Lung (tissue), 12 donors: Measurements from ENCODE around the gene CUL3. TPM values are rescaled to one million over a fixed set of nuclear protein-coding genes. Genes with fewer than 3 reads are reported as not detected.
A peak's percentile ranks its signal among the peaks of the same experiment; 100 is the strongest.

Source experiments
- ATAC-seq: fragments of 200-7000 bp; cut with Tn5 transposase; one replicate; pipeline ENCODE4 v1.9.1; 2020; ENCODE audit warnings: moderate number of reproducible peaks; ENCODE audit not compliant: insufficient read depth, low FRiP score
- DNase-seq, 3 donors: peaks; one replicate each; pipeline ENCODE4 v3.0.0-alpha.2; 2013 to 2017
- H3K27ac ChIP-seq, 2 donors: one replicate each; pipeline ENCODE4 v1.5.1; 2013; ENCODE audit warnings: mild to moderate bottlenecking in 2 of 2, moderate library complexity in 2 of 2, control low read depth in 1 of 2, inconsistent platforms in 1 of 2, low read depth in 1 of 2, low read length in 1 of 2
- H3K27me3 ChIP-seq, 3 donors: one replicate each; pipeline ENCODE4 v1.5.1; 2013; ENCODE audit warnings: low read length in 2 of 3; ENCODE audit not compliant: control insufficient read depth in 3 of 3, insufficient read depth in 3 of 3
- H3K36me3 ChIP-seq, 4 donors: one replicate each; pipeline ENCODE4 v1.5.1; 2013; ENCODE audit warnings: low read length in 4 of 4, mild to moderate bottlenecking in 1 of 4, moderate library complexity in 1 of 4; ENCODE audit not compliant: control insufficient read depth in 4 of 4, insufficient read depth in 4 of 4
- H3K4me1 ChIP-seq, 5 donors: one replicate each; pipeline ENCODE4 v1.5.1; 2013; ENCODE audit warnings: low read length in 5 of 5, mild to moderate bottlenecking in 2 of 5, moderate library complexity in 1 of 5; ENCODE audit not compliant: control insufficient read depth in 5 of 5, insufficient read depth in 5 of 5
- H3K4me3 ChIP-seq: one replicate; pipeline ENCODE4 v1.5.1; 2013; ENCODE audit warnings: mild to moderate bottlenecking, control low read depth, moderate library complexity
- H3K9ac ChIP-seq, 2 donors: one replicate each; pipeline ENCODE4 v1.5.1; 2013; ENCODE audit warnings: low read length in 2 of 2, control low read depth in 1 of 2; ENCODE audit not compliant: insufficient read depth in 1 of 2
- H3K9me3 ChIP-seq, 4 donors: one replicate each; pipeline ENCODE4 v1.5.1; 2013; ENCODE audit warnings: low read length in 3 of 4, mild to moderate bottlenecking in 1 of 4, moderate library complexity in 1 of 4; ENCODE audit not compliant: control insufficient read depth in 4 of 4, insufficient read depth in 3 of 4
- CTCF ChIP-seq: IDR thresholded peaks from 2 replicates; pipeline ENCODE4 v1.5.1; 2012; ENCODE audit warnings: mild to moderate bottlenecking; ENCODE audit errors: control extremely low read depth, extremely low read depth
- WGBS, 2 donors: extraction: QIAGEN DNeasy Blood & Tissue Kit; methylation state at CpG; one replicate each; pipeline ENCODE4 v1.1.7; 2013; 5-methylcytosine and 5-hydroxymethylcytosine counted together
- polyA plus RNA-seq, 2 donors: library from polyadenylated mRNA; stranded (reverse); fragments of 200-250 nt; gene quantifications; one replicate each; pipeline ENCODE4 v1.2.1, GENCODE V29; 2013
- total RNA-seq, 2 donors: library from RNA; depleted of rRNA in 1 of 2; stranded (reverse); fragments of >200 nt in 1 of 2; gene quantifications; one replicate each; pipeline ENCODE4 v1.2.1, GENCODE V29; 2014 to 2021
- donor health status: control.
- donor health status: control.
- donor health status: Bipolar disorder and iron deficiency.
- donor health status: healthy.
- donor health status: DM: yes; HTN: yes; CAD: no.

The CUL3 gene
- total and polyA plus RNA-seq, 4 donors = 45.5 to 120 (median 64.6) TPM

- H3K27me3 ChIP-seq = no peaks in the 10 kb centered on the region
- no peaks in the 10 kb centered on the region for H3K9me3 ChIP-seq
- H3K4me1 ChIP-seq = no peaks in the 10 kb centered on the region
- 64 to 81% methylated on average over 4 of the region's 4 CpGs for WGBS, 2 donors
- no peak overlapping the region for H3K9ac ChIP-seq
- no peak for ATAC-seq
- TF ChIP-seq CTCF = no peak
- no peak overlapping the region for H3K27ac ChIP-seq
- no peak for DNase-seq
- H3K36me3 ChIP-seq = no peaks in the 10 kb centered on the region
- H3K4me3 ChIP-seq = no peak overlapping the region
Observed at GRCh38 chr2:224434618-224435017, 150.5 kb downstream of the CUL3 start.

- DNase-seq (peak in 1 of 3 donors; percentile 32), ATAC-seq (no peak)
- 89% methylated on average over 10 of the region's 10 CpGs for WGBS, 2 donors
- Histone ChIP-seq H3K4me1 (no peaks in the 10 kb centered on the region), H3K27ac (no peak overlapping the region), H3K36me3 (no peaks in the 10 kb centered on the region), H3K9me3 (no peaks in the 10 kb centered on the region), H3K4me3 (no peak overlapping the region), H3K27me3 (no peaks in the 10 kb centered on the region), H3K9ac (no peak overlapping the region)
- no peak for TF ChIP-seq CTCF
Observed at GRCh38 chr2:224433442-224433841, 151.7 kb downstream of the CUL3 start.

- no peaks in the 10 kb centered on the region for H3K4me1 ChIP-seq
- no peak overlapping the region for H3K27ac ChIP-seq
- DNase-seq (no peak), ATAC-seq (no peak)
- no peak for TF ChIP-seq CTCF
- no peaks in the 10 kb centered on the region for H3K9me3 ChIP-seq
- no peaks in the 10 kb centered on the region for H3K36me3 ChIP-seq
- H3K27me3 ChIP-seq = no peaks in the 10 kb centered on the region
- H3K9ac ChIP-seq = no peak overlapping the region
- no peak overlapping the region for H3K4me3 ChIP-seq
- WGBS, 2 donors = 85 to 90% methylated on average over 6 of the region's 6 CpGs
Observed at GRCh38 chr2:224432003-224432579, 153.1 kb downstream of the CUL3 start.

GRCh38 chr2:224429441-224429810 is 155.7 kb downstream of the CUL3 start:
- DNase-seq (no peak), ATAC-seq (no peak)
- WGBS, 2 donors = 35 to 44% methylated on average over 2 of the region's 2 CpGs
- H3K27me3 ChIP-seq = no peaks in the 10 kb centered on the region
- no peak for TF ChIP-seq CTCF
- no peak overlapping the region for H3K27ac ChIP-seq
- no peaks in the 10 kb centered on the region for H3K36me3 ChIP-seq
- no peaks in the 10 kb centered on the region for H3K4me1 ChIP-seq
- no peak overlapping the region for H3K9ac ChIP-seq
- H3K4me3 ChIP-seq = no peak overlapping the region
- H3K9me3 ChIP-seq = no peaks in the 10 kb centered on the region
